Vagina (tissue), 2 donors: ENCODE measurements around the gene MAMLD1. TPM values are rescaled to one million over a fixed set of nuclear protein-coding genes. Genes with fewer than 3 reads are reported as not detected.
"Not testable (repeated sequence)": the region's sequence is repeated elsewhere in the genome, so short reads cannot be mapped to it uniquely, and the experiment has no call there.

ENCODE experiments used
- DNase-seq, 2 donors: peaks; one replicate each; pipeline ENCODE4 v3.0.0-alpha.2; 2017; ENCODE audit errors: extremely low spot score in 2 of 2
- H3K27ac ChIP-seq: fragments of 200-600 bp; sonication (generic); one replicate; pipeline ENCODE4 v1.5.1; 2019
- H3K27me3 ChIP-seq: fragments of 200-600 bp; sonication (generic); one replicate; pipeline ENCODE4 v1.5.1; 2019
- H3K36me3 ChIP-seq, 2 donors: fragments of 200-600 bp; sonication (generic); one replicate each; pipeline ENCODE4 v1.5.1; 2017 to 2019
- H3K4me1 ChIP-seq: fragments of 200-600 bp; sonication (generic); one replicate; pipeline ENCODE4 v1.5.1; 2019
- H3K4me3 ChIP-seq, 2 donors: fragments of 200-600 bp; sonication (generic); 1 replicate in 1 of 2; 2 replicates in 1 of 2; pipeline ENCODE4 v1.5.1; 2016 to 2019
- H3K9me3 ChIP-seq: fragments of 200-600 bp; sonication (generic); one replicate; pipeline ENCODE4 v1.5.1; 2019
- POLR2A ChIP-seq, 2 donors: fragments of 450-650 bp; IDR thresholded peaks; one replicate each; pipeline ENCODE4 v1.6.1; 2017; ENCODE audit warnings: antibody characterized with exemption in 2 of 2, mild to moderate bottlenecking in 2 of 2, moderate library complexity in 2 of 2
- POLR2AphosphoS5 ChIP-seq, 2 donors: sonication (generic); formaldehyde crosslinking; IDR thresholded peaks; one replicate each; pipeline ENCODE4 v1.9.0; 2017; ENCODE audit warnings: antibody characterized with exemption in 2 of 2, mild to moderate bottlenecking in 2 of 2, low read depth in 1 of 2; ENCODE audit not compliant: insufficient read depth in 1 of 2
- intact Hi-C: fragments of 100-400 bp; cut with DNase I; formaldehyde crosslinking; loops from one replicate; pipeline ENCODE4 v1.15.1; 2023
- total RNA-seq: library from RNA; depleted of rRNA; stranded (reverse); fragments of >200 nt; gene quantifications from one replicate; pipeline ENCODE4 v1.2.3, GENCODE V29; 2016
- TF ChIP-seq, protein P1 (sequence below), 3 experiments: fragments of 450-650 bp in 2 of 3; fragments of 200-600 bp in 1 of 3; sonication (generic) in 1 of 3; IDR thresholded peaks; one replicate each; pipeline ENCODE4 v1.5.1; 2017 to 2019; ENCODE audit warnings: antibody characterized with exemption in 3 of 3, mild to moderate bottlenecking in 2 of 3, moderate library complexity in 2 of 3

Gene MAMLD1
- total RNA-seq, 1 donor from 2014 or later = 3.2 TPM

DNA sequence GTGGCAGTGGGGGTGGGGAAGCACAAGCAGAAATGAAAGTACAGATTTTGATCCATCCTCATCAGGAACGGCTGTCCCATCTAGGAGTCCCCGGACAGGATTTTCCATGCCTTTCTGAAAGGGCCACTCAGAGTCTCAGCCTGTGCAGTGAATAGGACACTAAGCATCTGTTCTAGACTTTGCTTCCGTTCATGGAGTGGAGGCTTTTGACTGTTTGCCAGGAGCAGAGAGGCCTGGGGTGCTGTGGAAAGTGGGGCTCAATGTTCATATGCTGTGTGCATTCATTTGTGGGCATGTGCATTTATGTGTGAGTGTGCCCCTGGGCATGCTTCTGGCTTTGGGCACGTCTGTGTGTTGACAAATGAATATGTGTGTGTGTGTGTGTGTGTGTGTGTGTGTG, 25.6 kb upstream of the MAMLD1 start:
- H3K27me3 ChIP-seq = no peaks in the 10 kb centered on the region
- no peak for TF ChIP-seq POLR2AphosphoS5 (IDR thresholded peaks at IDR 0.05; ENCODE audit: insufficient read depth in 1 of 2, low read depth in 1 of 2)
- TF ChIP-seq, protein P1, sequence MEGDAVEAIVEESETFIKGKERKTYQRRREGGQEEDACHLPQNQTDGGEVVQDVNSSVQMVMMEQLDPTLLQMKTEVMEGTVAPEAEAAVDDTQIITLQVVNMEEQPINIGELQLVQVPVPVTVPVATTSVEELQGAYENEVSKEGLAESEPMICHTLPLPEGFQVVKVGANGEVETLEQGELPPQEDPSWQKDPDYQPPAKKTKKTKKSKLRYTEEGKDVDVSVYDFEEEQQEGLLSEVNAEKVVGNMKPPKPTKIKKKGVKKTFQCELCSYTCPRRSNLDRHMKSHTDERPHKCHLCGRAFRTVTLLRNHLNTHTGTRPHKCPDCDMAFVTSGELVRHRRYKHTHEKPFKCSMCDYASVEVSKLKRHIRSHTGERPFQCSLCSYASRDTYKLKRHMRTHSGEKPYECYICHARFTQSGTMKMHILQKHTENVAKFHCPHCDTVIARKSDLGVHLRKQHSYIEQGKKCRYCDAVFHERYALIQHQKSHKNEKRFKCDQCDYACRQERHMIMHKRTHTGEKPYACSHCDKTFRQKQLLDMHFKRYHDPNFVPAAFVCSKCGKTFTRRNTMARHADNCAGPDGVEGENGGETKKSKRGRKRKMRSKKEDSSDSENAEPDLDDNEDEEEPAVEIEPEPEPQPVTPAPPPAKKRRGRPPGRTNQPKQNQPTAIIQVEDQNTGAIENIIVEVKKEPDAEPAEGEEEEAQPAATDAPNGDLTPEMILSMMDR (IDR thresholded peaks at IDR 0.05) = no peak
- no peak for TF ChIP-seq POLR2A (IDR thresholded peaks at IDR 0.05)
- H3K4me3 ChIP-seq = no peak overlapping the region
- no peaks in the 10 kb centered on the region for H3K4me1 ChIP-seq
- intact Hi-C loops = no loop called here
- H3K9me3 ChIP-seq = no peaks in the 10 kb centered on the region
- no peak overlapping the region for H3K27ac ChIP-seq
- no peaks in the 10 kb centered on the region for H3K36me3 ChIP-seq
- no peak for DNase-seq

DNA sequence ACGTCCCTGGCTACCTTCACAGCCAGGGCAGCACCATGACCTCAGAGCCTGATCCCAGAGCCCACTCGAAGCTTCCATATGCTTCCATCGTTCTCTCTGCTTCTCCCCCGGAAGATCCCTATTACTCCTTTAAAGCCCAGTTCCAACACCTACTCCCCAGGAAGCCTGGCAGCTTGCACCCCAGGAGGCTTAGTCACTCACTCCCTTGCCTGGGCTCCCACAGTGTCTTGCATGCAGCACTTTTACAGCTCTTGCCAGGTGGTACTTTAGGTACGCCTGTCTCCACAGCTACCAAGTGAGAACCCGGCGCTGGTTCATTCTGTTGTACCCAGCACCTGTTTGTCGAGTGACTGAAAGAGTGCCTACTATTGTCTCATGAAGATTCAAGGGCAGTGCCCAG, 24.5 kb upstream of the MAMLD1 start:
- no peak for DNase-seq
- Histone ChIP-seq H3K4me3 (no peak overlapping the region), H3K36me3 (no peaks in the 10 kb centered on the region), H3K4me1 (no peaks in the 10 kb centered on the region), H3K9me3 (no peaks in the 10 kb centered on the region), H3K27me3 (no peaks in the 10 kb centered on the region), H3K27ac (no peak overlapping the region)
- intact Hi-C loops = no loop called here
- TF ChIP-seq, protein P1 (IDR thresholded peaks at IDR 0.05) = no peak
- TF ChIP-seq POLR2AphosphoS5 (IDR thresholded peaks at IDR 0.05; ENCODE audit: insufficient read depth in 1 of 2, low read depth in 1 of 2) = no peak
- no peak for TF ChIP-seq POLR2A (IDR thresholded peaks at IDR 0.05)

DNA sequence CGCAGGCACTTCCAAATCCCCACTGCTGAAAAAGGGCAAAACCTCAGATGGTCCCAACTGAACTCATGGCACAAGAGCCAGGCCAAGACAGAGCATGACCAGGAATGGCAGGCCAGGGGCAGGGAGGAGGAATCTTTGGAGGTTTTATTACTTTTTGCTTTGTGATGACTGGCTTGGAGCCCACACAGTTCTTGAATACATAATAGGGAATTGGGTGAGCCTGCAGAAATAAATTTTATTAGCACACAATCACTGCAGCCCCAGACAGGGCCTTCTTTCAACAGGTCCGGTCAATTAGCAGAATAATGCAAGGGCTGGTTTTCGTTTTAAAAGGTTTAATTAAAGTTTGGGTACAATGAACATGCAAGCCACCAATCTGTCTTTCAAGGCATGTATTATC, 23.4 kb upstream of the MAMLD1 start:
- no peak overlapping the region for H3K4me3 ChIP-seq
- no peaks in the 10 kb centered on the region for H3K36me3 ChIP-seq
- intact Hi-C loops = no loop called here
- TF ChIP-seq POLR2AphosphoS5 (IDR thresholded peaks at IDR 0.05; ENCODE audit: insufficient read depth in 1 of 2, low read depth in 1 of 2) (no peak), POLR2A (IDR thresholded peaks at IDR 0.05) (no peak)
- TF ChIP-seq, protein P1 (IDR thresholded peaks at IDR 0.05) = no peak
- no peaks in the 10 kb centered on the region for H3K9me3 ChIP-seq
- DNase-seq = no peak
- no peak overlapping the region for H3K27ac ChIP-seq
- H3K4me1 ChIP-seq = no peaks in the 10 kb centered on the region
- H3K27me3 ChIP-seq = no peaks in the 10 kb centered on the region

DNA sequence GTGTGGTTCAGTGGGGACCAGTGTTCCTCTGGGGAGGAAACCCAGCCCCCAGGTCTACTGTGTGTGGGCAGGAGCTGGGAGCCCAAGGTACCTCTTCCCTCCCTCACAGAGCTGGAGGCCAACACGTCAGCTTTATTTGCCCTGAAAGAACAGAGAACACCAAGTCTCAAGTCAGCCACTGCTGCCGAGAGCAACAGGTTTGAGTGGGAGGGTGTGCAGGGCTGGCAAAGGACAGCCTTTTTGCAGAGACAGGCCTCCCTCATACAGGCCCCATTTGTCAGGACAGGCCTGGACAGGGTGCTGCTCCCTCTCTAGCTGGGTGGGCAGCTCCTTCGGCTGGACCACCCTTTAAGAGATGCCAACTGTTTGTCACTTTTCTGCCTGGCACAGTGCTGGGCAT, 22.8 kb upstream of the MAMLD1 start:
- H3K4me3 ChIP-seq, H3K4me1 ChIP-seq, intact Hi-C loops, DNase-seq, H3K27me3 ChIP-seq, H3K36me3 ChIP-seq, H3K27ac ChIP-seq, H3K9me3 ChIP-seq: not testable (repeated sequence)

DNA sequence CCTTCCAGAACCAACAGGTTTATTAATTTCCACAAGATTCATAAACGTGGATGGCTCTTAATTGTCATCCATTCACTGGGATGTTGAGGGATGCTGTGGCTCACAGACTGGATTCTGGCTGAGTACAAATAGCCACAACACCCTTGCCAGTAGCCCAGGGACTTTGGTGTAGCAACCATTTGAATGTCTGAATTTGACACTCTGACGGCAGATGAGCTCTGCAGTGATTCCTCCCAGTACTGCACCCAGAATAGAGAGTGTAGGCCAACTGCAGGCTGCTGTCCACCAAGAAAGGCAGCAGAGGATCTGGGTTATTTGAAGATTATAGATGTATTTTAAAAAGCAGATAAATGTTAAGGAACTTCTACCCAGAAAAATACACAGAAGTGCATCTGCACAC, 15.6 kb upstream of the MAMLD1 start:
- Histone ChIP-seq H3K27me3 (no peaks in the 10 kb centered on the region), H3K4me1 (no peaks in the 10 kb centered on the region), H3K9me3 (no peaks in the 10 kb centered on the region), H3K4me3 (no peak overlapping the region), H3K36me3 (no peaks in the 10 kb centered on the region), H3K27ac (no peak overlapping the region)
- no peak for DNase-seq
- TF ChIP-seq POLR2A (IDR thresholded peaks at IDR 0.05) (no peak), POLR2AphosphoS5 (IDR thresholded peaks at IDR 0.05; ENCODE audit: insufficient read depth in 1 of 2, low read depth in 1 of 2) (no peak)
- TF ChIP-seq, protein P1 (IDR thresholded peaks at IDR 0.05) = no peak
- intact Hi-C loops = no loop called here

DNA sequence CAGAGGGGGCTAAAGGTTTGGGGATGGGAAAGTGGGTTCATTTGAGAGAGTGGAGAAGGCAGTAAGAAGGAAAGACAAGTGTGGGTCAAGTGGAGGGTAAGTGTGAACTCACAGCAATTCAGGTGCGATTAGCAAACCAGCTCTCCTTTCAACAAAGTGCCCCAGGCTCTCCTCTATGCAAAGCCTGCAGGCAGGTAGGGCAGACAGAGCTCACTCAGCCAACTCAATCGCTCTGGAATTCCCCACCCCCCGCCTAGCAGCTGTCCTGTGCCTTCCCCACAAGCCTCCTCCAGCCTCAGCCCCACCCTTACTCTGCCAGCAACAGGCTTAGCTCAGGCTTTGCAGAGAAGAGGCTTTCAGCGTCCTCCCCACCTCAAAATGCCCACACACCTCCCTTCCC, 14.8 kb upstream of the MAMLD1 start:
- no peaks in the 10 kb centered on the region for H3K9me3 ChIP-seq
- DNase-seq = no peak
- no peak overlapping the region for H3K27ac ChIP-seq
- intact Hi-C loops = no loop called here
- TF ChIP-seq POLR2AphosphoS5 (IDR thresholded peaks at IDR 0.05; ENCODE audit: insufficient read depth in 1 of 2, low read depth in 1 of 2) (no peak), POLR2A (IDR thresholded peaks at IDR 0.05) (no peak)
- TF ChIP-seq, protein P1 (IDR thresholded peaks at IDR 0.05) = no peak
- H3K4me3 ChIP-seq = no peak overlapping the region
- H3K4me1 ChIP-seq = no peaks in the 10 kb centered on the region
- H3K36me3 ChIP-seq = no peaks in the 10 kb centered on the region
- H3K27me3 ChIP-seq = no peaks in the 10 kb centered on the region
